Measurements from ENCODE around the gene FAM222B. TPM values are rescaled to one million over a fixed set of nuclear protein-coding genes. Genes with fewer than 3 reads are reported as not detected.

FAM222B gene
- total and polyA plus RNA-seq, 9 of the 15 experiments (the other 6 are each of a cell fraction or from before 2014, with no cell fraction given): 4.0 to 34.6 (median 7.5) TPM

DNA sequence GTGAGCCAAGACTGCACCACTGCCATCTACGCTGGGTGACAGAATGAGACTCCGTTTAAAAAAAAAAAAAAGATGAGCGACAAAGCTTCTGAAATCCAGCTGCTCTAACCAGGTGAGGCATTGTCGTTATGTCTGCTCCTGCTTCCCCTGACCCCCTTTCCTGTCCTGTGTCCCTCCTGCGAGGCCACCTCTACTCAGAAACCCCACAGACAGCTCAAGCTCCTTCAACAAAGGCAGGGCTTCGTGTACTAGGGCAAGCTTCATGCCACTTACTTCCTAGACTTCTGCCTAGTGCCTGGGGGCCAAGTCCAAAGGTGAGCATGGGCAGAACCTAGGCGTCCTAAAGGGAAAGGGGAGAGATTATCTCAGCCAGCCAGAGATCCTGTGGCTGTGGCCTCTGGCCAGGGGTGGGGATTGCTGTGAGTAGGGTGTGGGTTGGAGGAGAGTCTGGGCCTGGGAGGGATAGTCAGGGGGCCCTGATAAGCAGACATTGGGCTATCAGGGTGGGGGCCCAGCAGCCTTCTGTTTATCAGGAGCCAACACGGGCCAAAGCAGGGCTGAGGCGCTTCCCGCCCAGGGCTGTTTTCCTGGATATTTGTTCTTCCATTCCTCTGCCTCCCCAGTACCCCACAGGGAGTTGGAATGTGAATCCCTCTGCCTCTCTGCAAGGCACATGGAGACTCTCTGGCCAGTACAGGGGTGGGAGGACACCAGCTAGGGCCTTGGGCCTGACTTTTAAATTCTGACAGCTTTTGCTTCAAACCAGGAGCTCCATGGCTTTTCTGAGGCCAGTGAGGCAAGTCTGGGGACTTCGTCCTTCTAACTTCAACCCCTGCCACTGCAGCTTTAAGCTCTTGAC lies 22.6 kb upstream of the FAM222B start (continued):
- TF ChIP-seq CXXC5 (CRISPR knock-in tag; IDR thresholded peaks at IDR 0.05): peak; percentile 97
- peak; percentile 96 for TF ChIP-seq THRB (CRISPR knock-in tag; conservative IDR thresholded peaks at IDR 0.05)
- no peak for TF ChIP-seq ZZZ3 (IDR thresholded peaks at IDR 0.05)
- TF ChIP-seq HDAC1 (IDR thresholded peaks at IDR 0.05): peak; percentile 91 to 95
- TF ChIP-seq PRPF4 (IDR thresholded peaks at IDR 0.05; ENCODE audit: insufficient read depth, low read depth, low read length, poor library complexity, severe bottlenecking): no peak
- TF ChIP-seq ZHX1 (conservative IDR thresholded peaks at IDR 0.05; ENCODE audit: low read length): no peak
- TF ChIP-seq E2F5 (CRISPR knock-in tag; IDR thresholded peaks at IDR 0.05): no peak
- no peak; the same call in 1 of the 2 replicates for TF ChIP-seq DNMT1 (IDR thresholded peaks at IDR 0.05)
- peak; percentile 61 for TF ChIP-seq KDM5B (IDR thresholded peaks at IDR 0.05; ENCODE audit: insufficient replicate concordance, low read depth, low read length)
- TF ChIP-seq HIVEP1 (CRISPR knock-in tag; IDR thresholded peaks at IDR 0.05): no peak
- no peak for TF ChIP-seq ZNF436 (CRISPR knock-in tag; IDR thresholded peaks at IDR 0.05)
- TF ChIP-seq HCFC1 (IDR thresholded peaks at IDR 0.05; ENCODE audit: low read depth, low read length): peak; percentile 42; the same call in 1 of the 2 replicates
- peak; percentile 98 for TF ChIP-seq TARDBP (IDR thresholded peaks at IDR 0.05)
- TF ChIP-seq ZNF354B (CRISPR knock-in tag; IDR thresholded peaks at IDR 0.05): no peak
- peak; percentile 82 for TF ChIP-seq CREM (IDR thresholded peaks at IDR 0.05; ENCODE audit: low read depth)
- TF ChIP-seq, protein P1, sequence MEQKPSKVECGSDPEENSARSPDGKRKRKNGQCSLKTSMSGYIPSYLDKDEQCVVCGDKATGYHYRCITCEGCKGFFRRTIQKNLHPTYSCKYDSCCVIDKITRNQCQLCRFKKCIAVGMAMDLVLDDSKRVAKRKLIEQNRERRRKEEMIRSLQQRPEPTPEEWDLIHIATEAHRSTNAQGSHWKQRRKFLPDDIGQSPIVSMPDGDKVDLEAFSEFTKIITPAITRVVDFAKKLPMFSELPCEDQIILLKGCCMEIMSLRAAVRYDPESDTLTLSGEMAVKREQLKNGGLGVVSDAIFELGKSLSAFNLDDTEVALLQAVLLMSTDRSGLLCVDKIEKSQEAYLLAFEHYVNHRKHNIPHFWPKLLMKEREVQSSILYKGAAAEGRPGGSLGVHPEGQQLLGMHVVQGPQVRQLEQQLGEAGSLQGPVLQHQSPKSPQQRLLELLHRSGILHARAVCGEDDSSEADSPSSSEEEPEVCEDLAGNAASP (IDR thresholded peaks at IDR 0.05): no peak
- no peak for TF ChIP-seq THRAP3 (IDR thresholded peaks at IDR 0.05; ENCODE audit: borderline replicate concordance)
- TF ChIP-seq, protein P2, sequence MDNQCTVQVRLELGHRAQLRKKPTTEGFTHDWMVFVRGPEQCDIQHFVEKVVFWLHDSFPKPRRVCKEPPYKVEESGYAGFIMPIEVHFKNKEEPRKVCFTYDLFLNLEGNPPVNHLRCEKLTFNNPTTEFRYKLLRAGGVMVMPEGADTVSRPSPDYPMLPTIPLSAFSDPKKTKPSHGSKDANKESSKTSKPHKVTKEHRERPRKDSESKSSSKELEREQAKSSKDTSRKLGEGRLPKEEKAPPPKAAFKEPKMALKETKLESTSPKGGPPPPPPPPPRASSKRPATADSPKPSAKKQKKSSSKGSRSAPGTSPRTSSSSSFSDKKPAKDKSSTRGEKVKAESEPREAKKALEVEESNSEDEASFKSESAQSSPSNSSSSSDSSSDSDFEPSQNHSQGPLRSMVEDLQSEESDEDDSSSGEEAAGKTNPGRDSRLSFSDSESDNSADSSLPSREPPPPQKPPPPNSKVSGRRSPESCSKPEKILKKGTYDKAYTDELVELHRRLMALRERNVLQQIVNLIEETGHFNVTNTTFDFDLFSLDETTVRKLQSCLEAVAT (IDR thresholded peaks at IDR 0.05): peak; percentile 42 to 94; a peak in 3 of 4 replicates

Measured in K562 (cell line).